ENCODE results near the gene SPTLC2. TPM values are rescaled to one million over a fixed set of nuclear protein-coding genes. Genes with fewer than 3 reads are reported as not detected.

SPTLC2 gene
- total and polyA plus RNA-seq, 2 of the 8 experiments (the other 6 are each of a cell fraction or from before 2014, with no cell fraction given), result 8.9 to 35.1 TPM

DNA sequence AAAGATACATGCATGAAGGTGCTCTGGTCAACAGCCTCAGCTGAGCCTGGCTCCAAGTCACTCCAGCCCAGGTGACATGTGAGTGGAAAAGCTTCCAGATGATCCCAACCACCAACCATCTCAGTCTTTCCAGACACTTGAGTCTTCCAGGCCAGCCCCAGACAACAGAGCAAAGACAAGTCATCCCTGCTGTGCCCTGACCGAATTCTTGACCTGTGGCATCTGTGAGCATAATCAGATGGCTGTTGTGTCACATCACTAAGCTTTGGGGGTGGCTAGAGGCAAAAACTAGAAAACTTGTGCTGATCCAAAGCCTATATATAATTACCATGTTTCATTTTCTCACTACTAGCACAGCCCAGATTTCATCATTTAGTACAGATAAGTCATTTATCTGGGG, 67.0 kb downstream of the SPTLC2 start (continued):
- TF ChIP-seq GTF2F1 (IDR thresholded peaks at IDR 0.05; ENCODE audit: borderline replicate concordance, low read depth, low read length) (no peak), HDAC2 (IDR thresholded peaks at IDR 0.05; ENCODE audit: borderline replicate concordance in 1 of 2, low read depth in 2 of 2, low read length in 2 of 2) (no peak), POLR2AphosphoS5 (IDR thresholded peaks at IDR 0.05; ENCODE audit: low read depth, low read length) (no peak), JUND (IDR thresholded peaks at IDR 0.05; ENCODE audit: low read length) (no peak)
